DMS 273 (cell line): ENCODE results near the gene IL18R1.

Source experiments
- DNase-seq: peaks from one replicate; lab custom pipeline; 2025; ENCODE audit not compliant: unreplicated experiment; lab: John Stamatoyannopoulos, UW

The IL18R1 gene

DNA sequence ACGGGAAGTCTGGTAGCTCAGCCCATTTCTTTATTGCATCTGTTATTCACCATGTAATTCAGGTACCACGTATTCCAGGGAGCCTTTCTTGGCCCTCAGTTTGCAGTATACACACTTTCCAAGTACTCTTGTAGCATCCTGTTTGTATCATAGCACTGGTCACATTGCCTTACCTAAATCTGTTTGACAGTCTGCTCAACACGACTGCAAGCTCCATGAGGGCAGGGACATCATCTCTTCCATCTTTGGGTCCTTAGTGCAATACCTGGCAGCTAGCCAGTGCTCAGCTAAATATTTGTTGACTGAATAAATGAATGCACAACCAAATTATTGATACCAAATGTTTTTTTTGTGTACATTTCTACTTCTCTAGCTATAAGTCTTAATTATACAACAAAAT is 11.2 kb upstream of the IL18R1 start:
- DNase-seq: no peak

DNA sequence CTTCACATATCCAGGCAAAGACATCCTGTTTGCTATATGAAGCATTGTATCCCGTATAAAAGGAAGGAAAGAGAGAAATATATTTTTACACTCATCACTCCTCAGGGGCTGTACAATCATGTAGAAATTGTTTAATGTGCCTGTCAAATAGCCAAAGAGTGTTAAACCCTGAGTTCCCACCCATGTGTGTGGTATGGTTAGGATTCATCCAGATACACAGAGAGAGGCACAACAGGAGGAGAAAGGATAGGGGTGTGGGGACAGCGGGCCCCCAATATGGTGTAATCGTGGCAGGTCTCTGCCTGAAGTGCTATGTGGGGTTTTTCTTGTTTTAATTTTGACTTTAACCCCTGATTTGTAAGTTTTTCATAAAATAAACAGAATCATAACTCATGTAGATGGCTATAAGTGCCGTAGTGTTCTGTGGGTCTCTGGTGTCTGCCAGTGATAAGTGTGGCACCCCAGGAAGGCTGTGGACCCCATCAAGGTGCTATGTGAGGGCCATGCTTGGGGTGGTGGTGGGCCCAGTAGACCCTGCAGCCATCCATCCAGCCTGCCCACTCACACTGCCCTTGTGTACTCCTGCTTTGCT is 10.2 kb upstream of the IL18R1 start:
- DNase-seq: no peak

- DNase-seq: no peak
Measured at GRCh38 chr2:102346381-102347130, 9.0 kb upstream of the IL18R1 start.

DNA sequence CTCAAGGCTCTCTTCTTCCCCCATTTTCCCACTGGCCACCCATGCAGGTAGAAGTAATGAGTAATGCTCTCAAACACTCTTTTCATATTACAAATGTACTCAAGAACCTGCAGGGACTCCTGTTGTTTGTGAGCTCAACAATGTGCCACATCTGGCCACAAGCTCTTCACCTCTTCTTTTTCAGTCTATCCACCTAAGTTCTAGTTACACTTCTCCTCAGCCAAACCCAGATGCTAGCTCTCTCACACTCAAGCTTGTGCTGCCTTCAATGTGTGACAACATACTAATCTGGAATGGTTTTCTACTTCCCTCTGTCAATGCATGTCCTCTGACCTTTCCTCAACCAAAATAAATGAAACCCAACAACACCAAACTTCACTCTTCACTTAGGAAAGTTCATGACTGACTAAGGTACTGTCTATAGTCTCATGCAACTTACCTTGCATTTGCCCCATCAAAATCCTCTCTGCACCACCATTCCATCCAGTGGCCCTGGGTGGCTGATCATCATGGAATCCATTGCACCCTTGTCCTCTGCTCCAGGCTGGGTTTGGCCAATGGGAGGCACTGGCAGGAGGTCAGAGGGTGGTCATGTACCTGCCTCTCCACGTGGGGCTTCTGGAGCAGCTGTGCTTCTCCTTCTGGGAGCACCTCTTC is 5.3 kb upstream of the IL18R1 start:
- no peak for DNase-seq

GRCh38 chr2:102356381-102356712 is 751 bp downstream of the IL18R1 start:
- DNase-seq: no peak

- DNase-seq: no peak
Measured at GRCh38 chr2:102356741-102357140, 1.1 kb downstream of the IL18R1 start.

DNA sequence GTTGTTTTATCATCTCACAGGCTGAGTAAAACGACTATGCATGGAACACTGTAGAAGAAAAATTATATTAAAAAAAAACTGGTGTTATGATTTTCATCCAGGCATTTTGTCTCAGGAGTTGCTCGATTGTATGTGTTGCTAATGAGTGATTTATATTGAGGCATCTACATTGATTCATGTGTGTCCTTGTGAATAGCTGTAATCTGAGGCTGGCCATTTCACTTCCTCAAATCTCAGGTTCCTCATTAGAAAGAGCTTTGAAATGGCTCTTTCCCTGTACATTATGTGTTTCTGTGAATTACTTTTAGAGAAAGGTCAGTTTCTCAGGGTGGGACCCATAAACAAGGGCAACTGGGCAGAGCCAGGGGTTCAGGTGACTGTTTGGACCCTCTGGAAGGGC is 2.3 kb downstream of the IL18R1 start:
- no peak for DNase-seq

DNA sequence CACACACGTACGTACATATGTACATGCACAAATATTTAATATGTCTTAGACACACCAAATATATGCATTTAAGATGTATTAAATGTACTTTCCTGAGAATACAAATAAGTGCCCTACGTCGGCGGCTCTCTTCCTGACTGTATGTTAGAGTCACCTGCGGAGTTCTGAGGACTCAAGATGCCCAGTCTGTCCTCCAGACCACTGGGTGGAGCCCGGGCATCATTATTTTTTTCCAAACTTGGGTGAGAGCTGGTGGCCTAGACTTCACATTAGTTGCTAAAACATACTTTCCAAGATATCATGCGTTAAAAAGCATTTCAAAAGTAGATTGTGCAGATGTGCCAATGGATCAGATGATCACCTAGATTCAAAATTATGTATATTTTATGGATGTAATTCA is 2.9 kb downstream of the IL18R1 start:
- DNase-seq: no peak

DNA sequence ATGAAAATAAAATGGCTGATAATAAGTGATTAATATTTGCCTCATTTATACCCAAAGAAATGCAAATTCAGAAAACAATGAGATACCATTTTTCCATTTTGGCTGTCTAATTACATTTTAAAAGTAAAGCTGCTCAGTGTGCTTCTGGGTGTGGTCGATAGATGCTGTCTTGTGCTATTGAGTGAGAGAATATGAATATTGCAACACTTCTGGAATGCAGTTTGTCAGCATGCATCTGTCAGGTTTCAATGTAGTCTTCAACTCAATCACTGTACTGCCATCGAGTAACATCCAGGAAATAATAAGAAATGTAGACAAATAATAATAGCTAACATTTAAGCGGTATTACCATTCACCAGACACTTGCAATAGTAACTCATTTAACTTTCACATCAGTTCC is 3.9 kb downstream of the IL18R1 start:
- DNase-seq: no peak

- no peak for DNase-seq
Measured at GRCh38 chr2:102361632-102362241, 6.1 kb downstream of the IL18R1 start.

- no peak for DNase-seq
Measured at GRCh38 chr2:102365763-102366162, 10.2 kb downstream of the IL18R1 start.

DNA sequence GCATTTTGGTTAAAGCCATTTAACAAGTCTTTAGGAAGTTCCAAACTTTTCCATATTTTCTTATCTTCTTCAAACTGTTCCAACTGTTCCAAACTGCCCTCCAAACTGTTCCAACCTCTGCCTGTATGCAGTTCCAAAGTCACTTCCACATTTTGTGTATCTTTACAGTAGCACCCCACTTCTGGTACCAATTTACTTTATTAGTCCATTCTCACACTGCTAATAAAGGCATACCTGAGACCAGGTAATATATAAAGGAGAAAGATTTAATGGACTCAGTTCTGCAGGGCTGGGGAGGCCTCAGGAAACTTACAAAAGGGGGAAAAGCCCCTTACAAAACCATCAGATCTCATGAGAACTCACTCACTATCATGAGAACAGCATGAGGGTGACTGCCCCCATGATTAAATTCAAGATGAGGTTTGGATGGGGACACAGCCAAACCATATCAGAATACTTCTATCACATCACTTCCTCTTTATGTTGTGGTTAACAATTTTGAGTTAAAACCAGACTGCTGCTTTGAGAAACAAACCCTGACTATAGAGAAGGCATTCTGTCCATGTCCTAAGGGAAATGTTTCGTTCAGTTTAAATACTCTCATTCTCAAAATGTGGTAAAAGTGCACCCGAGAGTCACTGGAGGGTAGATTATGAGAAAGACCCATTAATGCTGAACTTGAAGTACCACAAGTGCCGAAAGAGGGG is 11.0 kb downstream of the IL18R1 start:
- no peak for DNase-seq

DNA sequence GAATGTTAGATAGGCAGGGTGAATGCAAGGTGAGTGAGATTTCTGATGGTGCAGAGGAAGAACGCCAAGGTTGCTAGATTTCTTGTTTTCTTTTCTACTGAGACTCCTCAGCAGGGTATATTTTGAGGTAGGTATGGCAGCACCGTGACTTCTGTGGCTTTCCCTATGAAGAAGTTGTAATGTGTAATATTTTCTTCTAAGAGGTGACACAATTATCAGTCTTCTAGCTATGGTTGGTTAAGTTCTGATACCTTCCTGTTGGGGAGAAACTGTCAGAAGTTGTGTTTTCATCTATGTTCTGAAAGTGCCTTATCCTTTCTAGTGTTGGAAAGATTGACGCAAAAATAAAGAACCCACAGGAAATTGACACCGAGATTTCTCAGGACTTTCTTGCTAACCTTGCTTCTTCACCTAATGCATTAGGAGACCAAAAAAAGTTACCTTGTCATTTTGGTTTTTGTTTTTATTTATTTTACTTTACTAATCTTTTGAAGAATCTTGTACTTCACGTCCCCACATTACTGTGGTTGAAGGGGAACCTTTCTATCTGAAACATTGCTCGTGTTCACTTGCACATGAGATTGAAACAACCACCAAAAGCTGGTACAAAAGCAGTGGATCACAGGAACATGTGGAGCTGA is 11.9 kb downstream of the IL18R1 start:
- no peak for DNase-seq

DNA sequence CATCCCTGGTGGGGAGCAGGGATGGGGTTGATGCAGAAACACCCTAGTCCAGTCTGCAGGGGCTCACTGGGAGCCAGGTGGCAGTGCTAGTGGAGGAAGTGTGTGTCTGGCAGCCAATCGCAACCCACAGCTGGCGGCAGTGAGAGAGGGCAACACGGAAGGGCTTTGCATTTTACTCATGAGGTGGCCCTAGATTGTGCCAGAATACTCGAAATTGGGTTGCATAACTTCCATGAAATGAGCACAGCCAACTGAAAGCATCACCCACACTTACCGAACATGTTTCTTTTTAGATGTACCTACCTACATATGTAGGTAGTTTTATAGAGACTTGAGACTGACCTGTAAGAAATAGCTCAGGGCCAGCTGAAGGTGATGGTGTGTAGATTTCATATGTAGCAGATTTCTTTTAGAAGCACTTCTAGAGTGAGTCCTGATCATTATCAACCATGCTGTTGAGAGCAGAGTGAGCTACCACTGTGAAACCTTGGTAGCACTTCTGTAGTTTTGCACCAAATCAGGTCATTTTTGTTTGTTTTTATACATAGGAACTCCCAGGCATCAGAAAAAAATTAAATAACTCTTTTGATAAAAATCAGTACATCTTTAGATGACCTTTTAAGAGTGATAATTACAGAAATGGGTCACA is 13.0 kb downstream of the IL18R1 start:
- DNase-seq: no peak

GRCh38 chr2:102369866-102370265 is 14.3 kb downstream of the IL18R1 start:
- DNase-seq: no peak

- no peak for DNase-seq
Measured at GRCh38 chr2:102376052-102376591, 20.5 kb downstream of the IL18R1 start.

GRCh38 chr2:102383722-102384121 is 28.1 kb downstream of the IL18R1 start:
- DNase-seq: no peak

- DNase-seq: no peak
Measured at GRCh38 chr2:102385522-102385921, 29.9 kb downstream of the IL18R1 start.

- DNase-seq: no peak
Measured at GRCh38 chr2:102386004-102386403, 30.4 kb downstream of the IL18R1 start.

GRCh38 chr2:102386867-102387541 is 31.4 kb downstream of the IL18R1 start:
- DNase-seq: no peak
